ENCODE results near the gene LINC01488. TPM values are rescaled to one million over a fixed set of nuclear protein-coding genes. Genes with fewer than 3 reads are reported as not detected.
A peak's percentile ranks its signal among the peaks of the same experiment; 100 is the strongest.

LINC01488 gene
- polyA plus RNA-seq, 1 of the 3 experiments (the other 2 are of a cell fraction) = not detected

GRCh38 chr11:69497221-69497787 lies 15.8 kb downstream of the LINC01488 start:
- Histone ChIP-seq H3K27me3 (ENCODE audit: insufficient read depth) (no peaks in the 10 kb centered on the region), H3K27ac (ENCODE audit: low read depth in 2 of 2, low read length in 1 of 2) (peak overlapping the region in 1 of 2 experiments; percentile 66; a peak in 2 of 4 replicates), H3F3A (replicated peaks; ENCODE audit: insufficient read depth) (peaks cover 20% of the 10 kb centered on the region), H3K9ac (peak overlapping the region; percentile 39; the same call in 1 of the 2 replicates), H3K9me2 (no peaks in the 10 kb centered on the region), H3K79me2 (ENCODE audit: insufficient read depth) (no peaks in the 10 kb centered on the region), H2AFZ (ENCODE audit: low read depth) (no peak overlapping the region), H3K36me3 (replicated peaks in 1 of 2; ENCODE audit: control insufficient read depth in 1 of 2, insufficient read depth in 2 of 2, low read length in 1 of 2) (no peaks in the 10 kb centered on the region), H4K20me1 (ENCODE audit: insufficient read depth) (no peaks in the 10 kb centered on the region), H3K9me3 (no peaks in the 10 kb centered on the region), H3K4me1 (ENCODE audit: control insufficient read depth in 1 of 2, insufficient read depth in 2 of 2, low read depth in 1 of 2, low read length in 1 of 2) (peaks cover 12 to 21% of the 10 kb centered on the region in 2 experiments; a peak in 3 of 4 replicates), H3K4me3 (ENCODE audit: low read depth in 2 of 2, low read length in 1 of 2) (no peak overlapping the region), H3K4me2 (peak overlapping the region; percentile 71; the same call in 1 of the 2 replicates)
- POLR2A ChIA-PET = no interaction called here
- 0% methylated on average over 6 of the region's 19 CpGs for WGBS (ENCODE audit: low lambda C conversion rate)
- DNase-seq = no peak
- CTCF ChIA-PET = no interaction called here
- no peak for TF ChIP-seq MXI1 (IDR thresholded peaks at IDR 0.05; ENCODE audit: low read depth, low read length)
- TF ChIP-seq NFIC (IDR thresholded peaks at IDR 0.05; ENCODE audit: borderline replicate concordance) = peak; percentile 97
- TF ChIP-seq NRF1 (IDR thresholded peaks at IDR 0.05; ENCODE audit: low read depth, low read length) = no peak
- peak; percentile 92 for TF ChIP-seq JUND (IDR thresholded peaks at IDR 0.05)
- TF ChIP-seq CHD2 (IDR thresholded peaks at IDR 0.05; ENCODE audit: low read length, partially characterized antibody) = no peak
- peak; percentile 60; the same call in 1 of the 2 replicates for TF ChIP-seq YY1 (IDR thresholded peaks at IDR 0.05; ENCODE audit: low read depth)
- TF ChIP-seq MAX (IDR thresholded peaks at IDR 0.05; ENCODE audit: low read depth) = peak; percentile 86
- TF ChIP-seq GATA2 (CRISPR knock-in tag; IDR thresholded peaks at IDR 0.05) = no peak
- peak; percentile 28 to 97; a peak in 3 of 4 replicates for TF ChIP-seq EP300 (IDR thresholded peaks at IDR 0.05; ENCODE audit: borderline replicate concordance in 1 of 2, low read depth in 1 of 2, low read length in 1 of 2)
- TF ChIP-seq PBX3 (IDR thresholded peaks at IDR 0.05) = peak; percentile 96
- no peak for TF ChIP-seq IRF3 (IDR thresholded peaks at IDR 0.05; ENCODE audit: low read depth, low read length)
- peak; percentile 84; the same call in 1 of the 2 replicates for TF ChIP-seq ZBTB33 (IDR thresholded peaks at IDR 0.05; ENCODE audit: borderline replicate concordance, low read depth)
- no peak for TF ChIP-seq EZH2phosphoT487 (IDR thresholded peaks at IDR 0.05; ENCODE audit: borderline replicate concordance, low read depth)
- peak; percentile 65; the same call in 1 of the 2 replicates for TF ChIP-seq POLR2AphosphoS5 (IDR thresholded peaks at IDR 0.05; ENCODE audit: low read depth, low read length)
- no peak for TF ChIP-seq GABPA (IDR thresholded peaks at IDR 0.05; ENCODE audit: low read depth)
- peak; percentile 93 for TF ChIP-seq MEF2A (IDR thresholded peaks at IDR 0.05; ENCODE audit: borderline replicate concordance, low read depth)
- no peak for TF ChIP-seq USF2 (IDR thresholded peaks at IDR 0.05; ENCODE audit: borderline replicate concordance, low read depth, low read length)
- TF ChIP-seq FOXJ3 (CRISPR knock-in tag; IDR thresholded peaks at IDR 0.05) = no peak
- TF ChIP-seq RAD21 (IDR thresholded peaks at IDR 0.05; ENCODE audit: low read length) = no peak
- no peak for TF ChIP-seq CTCF (IDR thresholded peaks at IDR 0.05)
- peak; percentile 80; the same call in 1 of the 2 replicates for TF ChIP-seq FOXM1 (IDR thresholded peaks at IDR 0.05; ENCODE audit: low read depth)
- TF ChIP-seq REST (IDR thresholded peaks at IDR 0.05; ENCODE audit: low read depth, low read length) = peak; percentile 63; the same call in 1 of the 2 replicates
